B cell (primary cell): Measurements from ENCODE around the gene FMR1NB.

ENCODE experiments used
- EZH2 ChIP-seq: IDR thresholded peaks from 2 replicates; pipeline ENCODE4 v1.6.1; 2012; ENCODE audit warnings: borderline replicate concordance, low read depth, mild to moderate bottlenecking, moderate library complexity, low read length; ENCODE audit not compliant: insufficient read depth, poor library complexity, severe bottlenecking
- TF ChIP-seq, protein P1 (sequence below): fragments of 200-600 bp; IDR thresholded peaks from one replicate; pipeline ENCODE4 v1.8.0; 2022; ENCODE audit warnings: antibody characterized with exemption, mild to moderate bottlenecking

DNA sequence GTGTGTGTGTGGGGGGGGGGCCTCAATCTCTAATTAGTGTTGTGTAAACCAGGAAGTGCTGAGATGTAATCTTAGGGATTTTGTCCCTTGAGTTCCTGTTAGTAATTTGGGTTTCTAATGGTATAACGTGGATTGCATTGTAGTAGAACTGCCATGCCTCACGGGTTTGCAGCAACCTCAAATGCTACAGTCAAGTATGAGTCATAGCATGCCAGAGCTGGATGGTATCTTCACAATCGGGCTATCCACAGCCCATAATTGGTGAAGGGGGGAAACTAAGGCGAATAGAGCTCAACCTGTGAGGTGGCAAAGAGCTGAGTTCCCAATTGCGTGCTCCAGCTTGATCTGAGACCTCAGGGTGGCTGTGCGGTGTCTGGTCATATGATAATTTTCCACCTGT, 2.2 kb upstream of the FMR1NB start:
- TF ChIP-seq, protein P1, sequence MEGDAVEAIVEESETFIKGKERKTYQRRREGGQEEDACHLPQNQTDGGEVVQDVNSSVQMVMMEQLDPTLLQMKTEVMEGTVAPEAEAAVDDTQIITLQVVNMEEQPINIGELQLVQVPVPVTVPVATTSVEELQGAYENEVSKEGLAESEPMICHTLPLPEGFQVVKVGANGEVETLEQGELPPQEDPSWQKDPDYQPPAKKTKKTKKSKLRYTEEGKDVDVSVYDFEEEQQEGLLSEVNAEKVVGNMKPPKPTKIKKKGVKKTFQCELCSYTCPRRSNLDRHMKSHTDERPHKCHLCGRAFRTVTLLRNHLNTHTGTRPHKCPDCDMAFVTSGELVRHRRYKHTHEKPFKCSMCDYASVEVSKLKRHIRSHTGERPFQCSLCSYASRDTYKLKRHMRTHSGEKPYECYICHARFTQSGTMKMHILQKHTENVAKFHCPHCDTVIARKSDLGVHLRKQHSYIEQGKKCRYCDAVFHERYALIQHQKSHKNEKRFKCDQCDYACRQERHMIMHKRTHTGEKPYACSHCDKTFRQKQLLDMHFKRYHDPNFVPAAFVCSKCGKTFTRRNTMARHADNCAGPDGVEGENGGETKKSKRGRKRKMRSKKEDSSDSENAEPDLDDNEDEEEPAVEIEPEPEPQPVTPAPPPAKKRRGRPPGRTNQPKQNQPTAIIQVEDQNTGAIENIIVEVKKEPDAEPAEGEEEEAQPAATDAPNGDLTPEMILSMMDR = no peak
- TF ChIP-seq EZH2 = no peak
